ENCODE data around the gene RLN1.
"Not testable (repeated sequence)": the region's sequence is repeated elsewhere in the genome, so short reads cannot be mapped to it uniquely, and the experiment has no call there.

The RLN1 gene

DNA sequence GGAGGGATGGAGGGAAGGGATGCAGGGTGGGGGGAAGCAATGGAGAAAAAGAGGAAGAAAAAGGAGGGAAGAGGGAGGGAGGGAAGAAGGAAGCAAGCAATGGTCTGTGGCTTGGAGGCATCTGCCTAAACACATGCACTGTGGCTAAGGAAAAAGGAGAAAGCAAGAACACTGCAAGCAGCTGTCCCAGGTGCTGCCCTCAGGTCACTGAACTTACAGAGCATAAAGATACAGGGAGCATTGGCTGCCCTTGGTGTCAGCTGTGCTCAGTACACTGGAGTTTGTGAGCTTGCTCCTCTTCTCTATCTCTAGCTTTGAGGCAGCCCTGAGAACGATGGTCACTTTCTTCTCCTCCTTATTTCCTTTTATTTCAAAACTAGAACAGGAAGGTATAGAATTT lies 18.1 kb downstream of the RLN1 start:
- not testable (repeated sequence) for DNase-seq

DNA sequence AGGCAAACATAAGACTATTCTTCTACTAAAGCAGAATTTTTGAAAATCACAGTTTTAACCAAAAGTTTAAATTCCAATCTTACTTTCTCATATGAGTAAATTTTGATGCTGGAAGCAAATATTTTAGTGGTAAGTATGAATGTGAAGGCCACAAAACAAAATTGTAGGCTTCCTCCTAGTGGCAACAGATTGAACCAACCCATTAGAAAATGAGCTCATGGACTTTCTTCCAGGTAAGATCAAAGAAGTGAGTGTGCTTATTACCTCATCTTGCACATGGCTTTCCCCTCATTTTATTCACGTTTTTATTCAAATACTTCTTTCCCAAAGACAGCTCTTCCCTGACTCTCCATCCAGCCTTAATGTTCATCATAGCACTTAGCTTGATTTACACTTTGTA lies 18.6 kb downstream of the RLN1 start:
- no peak for DNase-seq

DNA sequence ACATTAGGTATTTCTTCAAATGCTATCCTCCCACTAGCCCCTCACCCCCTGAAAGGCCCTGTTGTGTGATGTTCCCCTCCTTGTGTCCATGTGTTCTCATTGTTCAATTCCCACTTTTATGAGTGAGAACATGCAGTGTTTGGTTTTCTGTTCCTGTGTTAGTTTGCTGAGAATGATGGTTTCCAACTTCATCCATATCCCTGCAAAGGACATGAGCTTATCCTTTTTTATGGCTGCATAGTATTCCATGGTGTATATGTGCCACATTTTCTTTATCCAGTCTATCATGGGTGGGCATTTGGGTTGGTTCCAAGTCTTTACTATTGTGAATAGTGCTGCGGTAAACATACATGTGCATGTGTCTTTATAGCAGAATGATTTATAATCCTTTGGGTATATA lies 23.3 kb downstream of the RLN1 start:
- DNase-seq: not testable (repeated sequence)

DNA sequence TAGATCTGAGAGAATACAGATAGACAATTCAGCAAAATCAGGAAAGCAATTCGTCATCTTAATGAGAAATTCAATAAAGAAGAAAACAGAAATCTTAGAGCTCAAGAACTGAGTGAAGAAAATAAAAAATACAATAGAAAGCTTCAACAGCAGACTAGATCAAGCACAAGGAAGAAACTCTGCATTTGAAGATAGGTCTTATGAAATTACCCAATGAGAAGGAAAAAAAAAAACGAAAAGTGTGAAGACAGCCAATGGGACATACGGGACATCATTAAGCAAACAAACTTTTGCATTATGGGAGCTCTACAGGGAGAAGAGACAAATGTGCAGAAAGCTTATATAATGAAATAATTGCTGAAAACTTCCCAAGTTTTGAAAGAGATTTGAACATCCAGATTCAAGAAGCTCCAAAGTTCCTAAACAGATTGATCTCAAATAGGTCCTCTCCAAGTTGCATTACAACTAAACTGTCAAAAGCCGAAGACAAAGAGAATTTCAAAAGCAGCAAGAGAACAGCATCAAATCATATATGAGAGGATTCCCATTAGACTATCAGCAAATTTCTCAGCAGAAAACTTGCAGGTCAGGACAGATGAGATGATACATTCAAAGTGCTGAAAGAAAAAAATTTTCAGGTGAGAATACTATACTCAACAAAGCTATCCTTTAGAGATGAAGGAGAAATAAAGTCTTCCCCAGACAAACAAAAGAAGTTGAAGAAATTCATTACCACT lies 24.3 kb downstream of the RLN1 start:
- DNase-seq: no peak

DNA sequence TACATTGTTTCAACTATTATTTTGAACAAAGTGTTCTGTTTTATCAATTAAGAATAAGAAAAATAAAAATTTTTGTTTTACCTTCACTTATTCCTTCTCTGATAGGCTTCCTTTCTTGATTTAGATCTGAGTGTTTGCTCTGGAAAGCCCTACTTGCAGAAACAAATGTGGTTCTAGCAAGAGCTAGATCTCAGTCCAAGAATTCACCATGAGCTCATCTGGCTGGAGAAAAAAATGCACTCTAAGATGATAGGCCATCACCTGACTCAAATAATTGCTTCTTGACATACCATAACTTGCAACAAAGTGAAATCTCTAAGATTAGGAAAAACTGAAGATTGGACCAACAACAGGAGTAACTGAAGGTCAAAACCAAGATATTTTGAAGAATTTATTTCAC lies 28.8 kb downstream of the RLN1 start:
- DNase-seq: no peak

DNA sequence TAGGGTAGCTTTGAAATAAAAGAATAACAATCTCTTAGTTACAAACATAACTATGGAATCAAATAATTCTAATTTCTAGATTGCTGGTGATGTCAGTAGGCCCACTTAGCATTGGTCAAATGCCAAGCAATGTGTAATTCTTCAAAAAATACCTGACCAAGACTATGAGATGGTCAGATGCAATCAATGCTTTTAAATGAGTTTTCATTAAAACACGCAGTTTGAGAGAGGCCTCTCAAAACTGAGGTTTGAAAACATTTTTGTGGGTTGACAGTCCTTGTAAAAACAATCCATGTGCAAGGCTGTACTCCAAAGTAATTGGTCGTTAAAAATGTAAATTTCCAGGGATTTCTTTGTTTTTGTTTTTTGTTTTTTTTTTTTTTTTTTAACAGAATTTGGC lies 33.9 kb downstream of the RLN1 start:
- DNase-seq: no peak

DNA sequence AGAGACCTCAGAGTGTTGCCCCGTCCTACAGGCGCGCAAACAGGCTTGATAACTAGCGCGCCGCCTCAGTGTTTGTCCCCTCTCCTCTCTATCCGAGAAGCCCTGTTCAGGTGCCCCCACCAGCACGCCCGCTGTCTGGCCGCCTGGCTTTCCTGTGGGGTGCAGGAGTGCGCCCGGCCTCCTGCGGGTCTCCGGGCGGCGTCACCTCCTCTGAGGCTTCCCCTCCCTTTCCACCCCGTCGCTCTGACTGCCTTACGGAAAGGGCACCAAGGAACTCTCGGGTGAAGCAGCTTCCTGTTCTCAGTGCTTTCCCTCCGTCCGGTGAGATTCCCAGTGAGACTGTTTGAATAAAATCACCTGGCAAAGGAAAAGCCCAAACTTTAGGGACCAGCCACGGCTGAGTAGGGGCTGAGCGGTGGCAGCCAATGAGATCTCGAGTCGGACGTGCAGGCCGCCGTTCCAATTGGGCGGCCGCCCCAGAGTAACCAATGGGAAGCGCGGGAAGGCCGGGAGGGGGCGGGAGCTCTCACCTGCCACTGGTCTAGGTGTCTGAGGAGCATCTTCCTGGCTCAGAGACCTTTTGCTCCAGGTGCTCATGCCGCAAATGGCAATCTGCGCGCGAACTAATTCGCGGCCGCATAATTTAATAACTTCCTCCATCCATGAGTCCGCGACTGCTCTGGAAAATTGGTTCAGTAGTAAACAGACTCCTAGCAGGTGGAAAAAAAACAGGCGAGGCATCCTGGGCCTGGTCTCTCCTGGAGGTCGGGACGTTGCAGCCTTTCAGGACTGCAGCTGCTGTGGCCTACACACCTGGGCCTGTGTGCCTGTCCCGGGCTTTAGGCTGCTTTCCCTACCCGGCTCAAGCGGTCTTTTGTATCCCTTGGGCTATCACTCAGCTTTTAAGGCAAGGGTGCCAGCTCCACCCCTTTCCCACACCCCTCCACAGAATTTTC lies 35.6 kb downstream of the RLN1 start, which contains the start of gene RLN2:
RLN2 (minus strand) TSS at position 877 of the 956 bp plus-strand sequence; CDS start at position 741, 136 bp downstream.
- DNase-seq: peak; percentile 45 to 51

DNA sequence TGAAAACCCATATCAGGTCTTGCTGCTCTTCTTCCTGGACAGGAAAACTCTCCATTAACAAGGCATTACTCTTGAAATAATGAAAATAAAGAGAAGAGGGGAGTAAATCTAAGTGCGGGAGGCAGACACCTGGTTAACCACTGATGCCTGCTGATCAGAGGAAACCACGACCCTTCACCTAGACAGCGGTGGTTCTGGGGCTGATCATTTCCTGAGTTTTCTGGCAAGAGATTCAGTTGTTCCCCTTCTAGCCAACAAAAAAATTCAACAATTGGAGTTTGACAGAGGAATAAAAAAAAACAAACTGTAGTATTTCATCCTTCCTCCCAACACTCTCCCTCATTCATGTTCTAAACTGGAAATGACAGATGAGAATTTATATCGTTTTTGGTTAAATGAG lies 38.1 kb downstream of the RLN1 start:
- DNase-seq: no peak

DNA sequence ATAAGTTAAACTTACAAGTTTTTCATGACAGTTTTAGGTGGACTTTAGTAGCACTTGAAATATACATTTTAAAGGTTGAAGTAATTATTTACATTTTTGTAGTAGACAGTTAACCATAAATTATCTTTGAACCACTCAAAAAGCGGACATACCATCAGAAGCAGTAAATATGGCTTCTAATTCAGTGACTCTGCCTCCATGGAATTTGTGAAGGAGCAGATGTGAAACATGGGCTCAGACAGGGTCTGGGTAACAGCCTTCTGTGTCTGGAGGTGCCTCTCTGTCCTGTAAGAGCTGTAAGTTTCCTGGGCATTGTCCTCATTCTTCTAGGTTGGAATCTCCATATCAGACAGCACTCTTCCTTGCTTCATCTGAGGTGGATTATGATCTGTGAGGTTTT lies 47.5 kb downstream of the RLN1 start:
- DNase-seq: no peak

DNA sequence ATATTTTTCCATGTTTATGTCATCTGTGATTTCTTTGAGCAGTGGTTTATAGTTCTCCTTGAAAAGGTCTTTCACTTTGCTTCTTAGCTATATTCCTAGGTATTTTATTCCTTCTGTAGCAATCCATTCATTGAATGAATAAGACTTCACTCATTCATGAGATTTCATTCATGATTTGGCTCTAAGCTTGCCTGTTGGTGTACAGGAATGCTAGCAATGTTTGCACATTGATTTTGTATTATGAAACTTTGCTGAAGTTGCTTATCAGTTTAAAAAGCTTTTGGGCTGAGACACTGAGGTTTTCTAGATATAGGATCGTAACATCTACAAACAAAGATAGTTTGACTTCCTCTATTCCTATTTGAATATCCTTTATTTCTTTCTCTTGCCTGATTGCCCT lies 51.1 kb downstream of the RLN1 start:
- no peak for DNase-seq

DNA sequence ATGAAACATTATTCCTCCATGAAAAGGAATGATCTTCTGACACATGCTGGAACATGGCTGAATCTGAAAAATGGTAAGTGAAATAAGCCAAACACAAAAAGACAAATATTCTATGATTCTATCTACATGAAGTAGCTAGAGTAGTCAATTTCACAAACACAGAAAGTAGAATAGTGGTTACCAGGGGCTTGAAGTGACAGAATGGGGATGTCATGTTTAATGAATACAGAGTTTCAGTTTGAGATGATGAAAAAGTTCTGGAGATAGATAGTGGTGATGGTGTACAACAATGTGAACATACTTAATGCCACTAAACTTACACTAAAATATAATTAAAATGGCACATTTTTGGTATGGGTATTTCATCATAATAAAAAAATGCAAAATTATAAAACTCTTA lies 53.4 kb downstream of the RLN1 start:
- no peak for DNase-seq
